H1 (cell line): Measurements from ENCODE around the gene CCDC192. TPM values are rescaled to one million over a fixed set of nuclear protein-coding genes. Genes with fewer than 3 reads are reported as not detected.

ENCODE experiments used
- BACH1 ChIP-seq: IDR thresholded peaks from 2 replicates; pipeline ENCODE4 v1.6.1; 2012; ENCODE audit warnings: low read length, improper control_type of control experiment
- EGR1 ChIP-seq: IDR thresholded peaks from 2 replicates; pipeline ENCODE4 v1.6.1; 2011; ENCODE audit warnings: low read depth, low read length, borderline replicate concordance
- KDM5A ChIP-seq: fragments of 200-600 bp; IDR thresholded peaks from 2 replicates; pipeline ENCODE4 v1.7.1; 2012; ENCODE audit warnings: mild to moderate bottlenecking, low read length, inconsistent platforms, mixed read lengths
- SIX5 ChIP-seq: IDR thresholded peaks from 2 replicates; pipeline ENCODE4 v1.6.1; 2011; ENCODE audit warnings: mild to moderate bottlenecking, low read depth, low read length
- polyA plus RNA-seq, 7 experiments: library from polyadenylated mRNA; depleted of rRNA in 3 of 7; stranded (reverse) in 5 of 7; unstranded in 2 of 7; fragments of >200 nt in 5 of 7; fragments of 200-250 nt in 2 of 7; gene quantifications; 1 replicate in 5 of 7; 2 replicates in 1 of 7; 4 replicates in 1 of 7; pipeline versions ENCODE4 v1.2.1 to v1.2.3, GENCODE V29; 2011 to 2013; ENCODE audit warnings: missing spikeins in 2 of 7, mixed read lengths in 2 of 7
- total RNA-seq: library from RNA; stranded (reverse); fragmentation: NEBNext Ultra II Directional; extraction: Animal tissue kit (Norgen Biotek cat#: 25700); gene quantifications from 2 replicates; pipeline ENCODE4 v1.2.1, GENCODE V29; 2021
- TF ChIP-seq, protein P1 (sequence below): IDR thresholded peaks from 2 replicates; pipeline ENCODE4 v1.6.1; 2011; ENCODE audit warnings: low read depth, mild to moderate bottlenecking, low read length; ENCODE audit not compliant: insufficient read depth

CCDC192 gene
- total and polyA plus RNA-seq, 2 of the 8 experiments (the other 6 are each of a cell fraction or from before 2014, with no cell fraction given) = 0.61 TPM; not detected in 1

GRCh38 chr5:127702926-127703561, at the start of gene CCDC192 (continued):
- TF ChIP-seq KDM5A (no peak), BACH1 (no peak), EGR1 (no peak), SIX5 (no peak)
- TF ChIP-seq, protein P1, sequence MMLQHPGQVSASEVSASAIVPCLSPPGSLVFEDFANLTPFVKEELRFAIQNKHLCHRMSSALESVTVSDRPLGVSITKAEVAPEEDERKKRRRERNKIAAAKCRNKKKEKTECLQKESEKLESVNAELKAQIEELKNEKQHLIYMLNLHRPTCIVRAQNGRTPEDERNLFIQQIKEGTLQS = no peak
